ENCODE data around the gene EXOC6B.

GRCh38 chr2:72136331-72136730 is 689.5 kb downstream of the EXOC6B start:
- TF ChIP-seq EZH2 (IDR thresholded peaks at IDR 0.05; ENCODE audit: insufficient read depth, poor library complexity, severe bottlenecking) (no peak), EZH2phosphoT487 (IDR thresholded peaks at IDR 0.05; ENCODE audit: insufficient read depth, low read depth) (no peak)
